T-cell (primary cell): Measurements from ENCODE around the gene RHOG. TPM values are rescaled to one million over a fixed set of nuclear protein-coding genes. Genes with fewer than 3 reads are reported as not detected.

Source experiments
- ATAC-seq, 4 experiments: fragments of 200-7000 bp in 3 of 4; fragments of 150-1000 bp in 1 of 4; cut with Tn5 transposase; replicated peaks in 1 of 4; 1 replicate in 3 of 4; 2 replicates in 1 of 4; pipeline ENCODE4 v1.10.0; 2021; ENCODE audit warnings: moderate library complexity in 3 of 4, mild to moderate bottlenecking in 2 of 4, moderate number of reproducible peaks in 1 of 4
- CTCF ChIA-PET, 2 donors: fragments of 300-600 bp; sonication (Branson Sonifier 250); formaldehyde crosslinking; loops; one replicate each; lab custom pipeline; 2022; ENCODE audit warnings: antibody characterized with exemption in 2 of 2; lab: Charles Lee
- POLR2A ChIA-PET, 2 donors: fragments of 300-600 bp; sonication (Branson Sonifier 250); formaldehyde crosslinking; loops; one replicate each; lab custom pipeline; 2022; ENCODE audit warnings: antibody characterized with exemption in 2 of 2; lab: Charles Lee
- DNase-seq, 35 experiments: peaks; one replicate each; pipeline versions ENCODE4 v3.0.0 to v3.0.0-alpha.2; 2013 to 2023
- H3K27ac ChIP-seq: one replicate; pipeline ENCODE4 v1.5.1; 2013; ENCODE audit warnings: low read length
- H3K27me3 ChIP-seq, 2 experiments: replicated peaks in 1 of 2; 1 replicate in 1 of 2; 2 replicates in 1 of 2; pipeline versions ENCODE4 v1.6.1 to v1.7.0; 2013; ENCODE audit warnings: low read length in 1 of 2, mixed read lengths in 1 of 2; ENCODE audit not compliant: control insufficient read depth in 2 of 2, insufficient read depth in 2 of 2; ENCODE audit errors: extremely low read depth in 1 of 2
- H3K36me3 ChIP-seq, 2 donors: 1 replicate in 1 of 2; 2 replicates in 1 of 2; pipeline versions ENCODE4 v1.6.1 to v1.7.0; 2013; ENCODE audit warnings: low read length in 1 of 2; ENCODE audit not compliant: control insufficient read depth in 2 of 2, insufficient read depth in 1 of 2; ENCODE audit errors: extremely low read depth in 1 of 2
- H3K4me1 ChIP-seq, 2 experiments: 1 replicate in 1 of 2; 2 replicates in 1 of 2; pipeline versions ENCODE4 v1.6.1 to v1.7.0; 2013; ENCODE audit warnings: low read length in 2 of 2, mixed read lengths in 1 of 2; ENCODE audit not compliant: insufficient read depth in 2 of 2, control insufficient read depth in 1 of 2; ENCODE audit errors: extremely low read depth in 1 of 2
- H3K4me3 ChIP-seq, 2 donors: 1 replicate in 1 of 2; 2 replicates in 1 of 2; pipeline versions ENCODE4 v1.5.1 to v1.7.0; 2013; ENCODE audit warnings: mild to moderate bottlenecking in 2 of 2, low read length in 1 of 2, moderate library complexity in 1 of 2; ENCODE audit not compliant: control insufficient read depth in 1 of 2; ENCODE audit errors: extremely low read depth in 1 of 2
- H3K9me3 ChIP-seq: 2 replicates; pipeline ENCODE4 v1.7.0; 2013
- H3K27ac Mint-ChIP-seq, 2 donors: one replicate each; pipeline ENCODE4 v1.8.0; 2020 to 2021; ENCODE audit warnings: mild to moderate bottlenecking in 2 of 2, mixed read lengths in 2 of 2
- H3K27me3 Mint-ChIP-seq, 2 donors: one replicate each; pipeline ENCODE4 v1.8.0; 2021 to 2022; ENCODE audit warnings: mixed read lengths in 2 of 2
- H3K36me3 Mint-ChIP-seq: one replicate; pipeline ENCODE4 v1.8.0; 2021; ENCODE audit warnings: mixed read lengths
- H3K4me1 Mint-ChIP-seq, 3 donors: one replicate each; pipeline ENCODE4 v1.8.0; 2020 to 2022; ENCODE audit warnings: mixed read lengths in 3 of 3, mild to moderate bottlenecking in 1 of 3
- H3K4me3 Mint-ChIP-seq, 3 donors: one replicate each; pipeline ENCODE4 v1.8.0; 2020 to 2022; ENCODE audit warnings: mild to moderate bottlenecking in 3 of 3, mixed read lengths in 3 of 3, moderate library complexity in 3 of 3
- H3K9me3 Mint-ChIP-seq, 3 donors: one replicate each; pipeline ENCODE4 v1.8.0; 2020 to 2022; ENCODE audit warnings: mixed read lengths in 3 of 3
- WGBS: methylation state at CpG from one replicate; pipeline ENCODE4 v1.1.5; 2013; ENCODE audit warnings: missing lambda C conversion rate; ENCODE audit not compliant: insufficient coverage; 5-methylcytosine and 5-hydroxymethylcytosine counted together
- total RNA-seq, 35 experiments: library from RNA in 6 of 35; stranded (reverse) in 6 of 35; fragments of 120-200 nt in 1 of 35; gene quantifications; one replicate each; pipeline versions ENCODE4 v1.2.1 to v1.2.4 and lab custom pipeline; 2013 to 2026

RHOG gene
- total RNA-seq, result 100 to 1,000 TPM in 4 of 5 donors, 10 to 100 TPM in 1; 88.1 to 108 (median 106) TPM
- 40.8 TPM for total RNA-seq (2013)
- 47.1 to 241 (median 75.8) reads per million in 29 experiments for total RNA-seq (lab: John Stamatoyannopoulos, UW)

DNA sequence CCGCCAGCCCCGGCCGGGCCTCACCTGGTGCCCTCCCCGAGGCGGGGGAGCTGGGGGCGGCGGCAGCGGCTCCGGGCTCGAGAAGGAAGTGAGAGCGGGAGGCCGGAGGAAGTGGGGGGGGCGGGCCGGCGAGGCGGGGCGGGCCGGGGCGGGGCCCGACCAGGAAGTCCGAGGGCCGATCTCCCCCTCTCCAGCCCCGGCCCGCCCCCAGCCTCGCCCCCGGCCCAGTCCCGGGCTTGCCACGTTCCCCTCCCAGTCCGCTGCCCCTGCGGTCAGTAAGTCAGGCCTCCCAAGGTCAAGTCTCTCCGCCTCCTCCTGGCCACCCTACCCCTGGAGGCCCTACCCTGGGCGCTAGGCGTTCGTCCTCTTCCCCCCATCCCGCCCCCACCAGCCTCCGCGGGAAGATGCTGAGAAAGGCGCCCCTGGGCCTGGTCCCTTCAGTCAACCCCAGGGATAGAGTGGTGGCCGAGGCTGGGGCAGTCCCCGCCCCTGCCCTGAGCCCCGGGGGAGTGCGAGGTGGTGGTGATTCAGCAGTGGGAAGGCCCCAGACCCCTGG lies at the start of gene RHOG:
TSS of gene RHOG (minus strand) at position 90 of the 556 bp plus-strand sequence. CDS start 12,821 bp downstream, outside the sequence.
- Mint-ChIP-seq H3K36me3 (peaks cover 13% of the 10 kb centered on the region), H3K27me3 (no peaks in the 10 kb centered on the region), H3K9me3 (no peaks in the 10 kb centered on the region), H3K4me1 (peaks cover 63 to 64% (median 63%) of the 10 kb centered on the region in 3 donors), H3K4me3 (peak within 1 kb of the TSS; percentile 86 to 89 (median 89)), H3K27ac (peak within 1 kb of the TSS; percentile 96)
- Histone ChIP-seq H3K27me3 (no peaks in the 10 kb centered on the region), H3K4me3 (peak within 1 kb of the TSS; percentile 88 to 89), H3K4me1 (peaks cover 50 to 51% of the 10 kb centered on the region in 2 experiments), H3K27ac (peak within 1 kb of the TSS; percentile 98), H3K36me3 (peaks cover 0 to 5% of the 10 kb centered on the region in 2 donors), H3K9me3 (no peaks in the 10 kb centered on the region)
- ATAC-seq, result peak; percentile 26 to 50 (median 42)
- ChIA-PET CTCF (interaction anchor here (0.6 to 9.9 kb wide), 31 partner anchors 12 to 256 kb away, joined by 3 to 248 read pairs (median 4); partner anchors contain the start of genes NUP98 (in 1 of the 2), PGAP2 (in 1 of the 2) and STIM1 (in 1 of the 2)), POLR2A (interaction anchor here (0.6 to 4.6 kb wide), 21 partner anchors 10 to 232 kb away, joined by 3 to 58 read pairs (median 4); partner anchors contain the start of genes STIM1 (in 2 of the 2) and PGAP2 (in 1 of the 2))
- peak in 13 of 35 experiments; percentile 10 to 93 (median 53) for DNase-seq
- WGBS, result 0% methylated on average over 5 of the region's 42 CpGs

DNA sequence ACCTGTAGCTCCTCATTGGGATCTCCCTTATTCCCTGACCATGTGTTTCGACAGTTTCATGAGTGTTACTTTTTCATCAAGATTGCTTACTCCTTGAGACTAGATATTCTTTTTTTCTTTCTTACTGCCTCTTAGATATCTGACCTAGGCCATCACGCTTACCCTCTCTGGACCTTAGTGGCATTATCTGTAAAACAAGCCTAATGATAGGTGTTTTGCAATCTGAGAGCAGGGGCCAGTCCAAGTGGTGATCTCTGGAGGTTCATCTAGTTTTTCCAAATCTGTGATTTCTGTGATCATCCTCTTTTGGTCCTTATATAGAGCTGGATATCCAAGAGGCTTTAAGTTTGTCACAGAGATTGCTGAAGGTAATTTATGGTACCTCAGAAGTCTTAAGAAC lies 49.3 kb upstream of the RHOG start:
- Mint-ChIP-seq H3K36me3 (peaks cover 14% of the 10 kb centered on the region), H3K4me1 (peaks cover 67 to 80% (median 76%) of the 10 kb centered on the region in 3 donors), H3K27me3 (no peaks in the 10 kb centered on the region), H3K4me3 (no peak overlapping the region), H3K27ac (peak overlapping the region; percentile 5 to 17), H3K9me3 (no peaks in the 10 kb centered on the region)
- ATAC-seq, result no peak
- Histone ChIP-seq H3K27me3 (no peaks in the 10 kb centered on the region), H3K36me3 (peaks cover 0 to 10% of the 10 kb centered on the region in 2 donors), H3K4me3 (no peak overlapping the region), H3K4me1 (peaks cover 22 to 54% of the 10 kb centered on the region in 2 experiments), H3K27ac (no peak overlapping the region), H3K9me3 (no peaks in the 10 kb centered on the region)
- ChIA-PET CTCF (interaction anchor here in 1 of 2 donors (1.3 to 1.9 kb wide), 2 partner anchors 25 to 41 kb away, joined by 3 to 5 read pairs; no protein-coding TSS in a partner anchor), POLR2A (interaction anchor here in 1 of 2 donors (0.6 kb wide), 1 partner anchor 147 kb away, joined by 5 read pairs; no protein-coding TSS in a partner anchor)
- WGBS, result no CpG with 5 or more reads among the region's 2 CpGs
- no peak for DNase-seq

GRCh38 chr11:3888876-3889275 lies 48.1 kb upstream of the RHOG start:
- peak overlapping the region; percentile 72 to 74 for H3K27ac Mint-ChIP-seq
- Histone ChIP-seq H3K36me3 (peaks cover 0 to 10% of the 10 kb centered on the region in 2 donors), H3K27me3 (no peaks in the 10 kb centered on the region), H3K4me3 (no peak overlapping the region), H3K4me1 (peaks cover 18 to 48% of the 10 kb centered on the region in 2 experiments), H3K9me3 (no peaks in the 10 kb centered on the region), H3K27ac (no peak overlapping the region)
- DNase-seq (no peak), ATAC-seq (no peak)
- peaks cover 63 to 81% (median 78%) of the 10 kb centered on the region in 3 donors for H3K4me1 Mint-ChIP-seq
- no peaks in the 10 kb centered on the region for H3K27me3 Mint-ChIP-seq
- CTCF ChIA-PET, result no interaction called here
- H3K36me3 Mint-ChIP-seq, result peaks cover 14% of the 10 kb centered on the region
- H3K4me3 Mint-ChIP-seq, result no peak overlapping the region
- POLR2A ChIA-PET, result no interaction called here
- no peaks in the 10 kb centered on the region for H3K9me3 Mint-ChIP-seq

GRCh38 chr11:3886985-3887384 lies 46.2 kb upstream of the RHOG start:
- Mint-ChIP-seq H3K4me3 (peak overlapping the region in 1 of 3 donors; percentile 8), H3K9me3 (no peaks in the 10 kb centered on the region), H3K27ac (peak overlapping the region in 1 of 2 donors; percentile 6), H3K27me3 (no peaks in the 10 kb centered on the region), H3K4me1 (peaks cover 62 to 78% (median 75%) of the 10 kb centered on the region in 3 donors), H3K36me3 (peaks cover 3% of the 10 kb centered on the region)
- Histone ChIP-seq H3K9me3 (no peaks in the 10 kb centered on the region), H3K27ac (no peak overlapping the region), H3K36me3 (peaks cover 0 to 4% of the 10 kb centered on the region in 2 donors), H3K27me3 (no peaks in the 10 kb centered on the region), H3K4me1 (peaks cover 9 to 38% of the 10 kb centered on the region in 2 experiments), H3K4me3 (no peak overlapping the region)
- no peak for DNase-seq
- no peak for ATAC-seq
- ChIA-PET CTCF (interaction anchor here in 1 of 2 donors (0.7 kb wide), 1 partner anchor 32 kb away, joined by 6 read pairs; the partner anchor contains the start of gene STIM1), POLR2A (no interaction called here)
- WGBS, result no CpG with 5 or more reads among the region's 1 CpG

GRCh38 chr11:3885855-3886254 lies 45.1 kb upstream of the RHOG start:
- CTCF ChIA-PET, result no interaction called here

GRCh38 chr11:3882655-3883054 lies 41.9 kb upstream of the RHOG start:
- POLR2A ChIA-PET, result interaction anchor here in 1 of 2 donors (0.5 to 0.7 kb wide), 2 partner anchors 34 to 35 kb away, joined by 3 to 11 read pairs; no protein-coding TSS in a partner anchor
- Histone ChIP-seq H3K27me3 (no peaks in the 10 kb centered on the region), H3K36me3 (no peaks in the 10 kb centered on the region), H3K4me3 (no peak overlapping the region), H3K4me1 (peaks cover 12 to 37% of the 10 kb centered on the region in 2 experiments), H3K9me3 (no peaks in the 10 kb centered on the region), H3K27ac (no peak overlapping the region)
- CTCF ChIA-PET, result interaction anchor here (0.6 to 1.9 kb wide), 9 partner anchors 10 to 190 kb away, joined by 3 to 11 read pairs (median 4); no protein-coding TSS in a partner anchor
- Mint-ChIP-seq H3K27me3 (no peaks in the 10 kb centered on the region), H3K4me3 (no peak overlapping the region), H3K4me1 (peaks cover 75 to 84% (median 78%) of the 10 kb centered on the region in 3 donors), H3K9me3 (no peaks in the 10 kb centered on the region), H3K27ac (no peak overlapping the region), H3K36me3 (no peaks in the 10 kb centered on the region)
- ATAC-seq (peak in 1 of 4 experiments; percentile 65), DNase-seq (peak in 1 of 35 experiments; percentile 50)

More at GRCh38 chr11:3885855-3886254, 45.1 kb upstream of the RHOG start:
- no peak overlapping the region for H3K27ac ChIP-seq
- Mint-ChIP-seq H3K27ac (no peak overlapping the region), H3K4me3 (no peak overlapping the region), H3K4me1 (peaks cover 64 to 78% (median 72%) of the 10 kb centered on the region in 3 donors), H3K27me3 (no peaks in the 10 kb centered on the region), H3K9me3 (no peaks in the 10 kb centered on the region), H3K36me3 (no peaks in the 10 kb centered on the region)
- ATAC-seq, result no peak
- WGBS, result 94% methylated on average over 5 of the region's 7 CpGs
- peaks cover 0 to 2% of the 10 kb centered on the region in 2 donors for H3K36me3 ChIP-seq
- no peaks in the 10 kb centered on the region for H3K9me3 ChIP-seq
- H3K4me1 ChIP-seq, result peaks cover 9 to 38% of the 10 kb centered on the region in 2 experiments
- POLR2A ChIA-PET, result no interaction called here
- DNase-seq, result no peak
- no peak overlapping the region for H3K4me3 ChIP-seq
- no peaks in the 10 kb centered on the region for H3K27me3 ChIP-seq
